A673 (cell line): ENCODE data around the gene PGC.

Experiments
- EZH2 ChIP-seq: fragments of 200-600 bp; sonication (generic); IDR thresholded peaks from 2 replicates; pipeline ENCODE4 v1.6.1; 2017; ENCODE audit warnings: borderline replicate concordance, low read depth, mild to moderate bottlenecking, mixed read lengths, antibody characterized with exemption, low read length; ENCODE audit not compliant: poor library complexity, severe bottlenecking
- TF ChIP-seq, protein P1 (sequence below): fragments of 300-800, 200-600 bp; sonication (generic); conservative IDR thresholded peaks from 2 replicates; pipeline ENCODE4 v1.5.1; 2017; ENCODE audit warnings: low read depth, mild to moderate bottlenecking, antibody characterized with exemption, low read length, moderate library complexity, mixed read lengths

DNA sequence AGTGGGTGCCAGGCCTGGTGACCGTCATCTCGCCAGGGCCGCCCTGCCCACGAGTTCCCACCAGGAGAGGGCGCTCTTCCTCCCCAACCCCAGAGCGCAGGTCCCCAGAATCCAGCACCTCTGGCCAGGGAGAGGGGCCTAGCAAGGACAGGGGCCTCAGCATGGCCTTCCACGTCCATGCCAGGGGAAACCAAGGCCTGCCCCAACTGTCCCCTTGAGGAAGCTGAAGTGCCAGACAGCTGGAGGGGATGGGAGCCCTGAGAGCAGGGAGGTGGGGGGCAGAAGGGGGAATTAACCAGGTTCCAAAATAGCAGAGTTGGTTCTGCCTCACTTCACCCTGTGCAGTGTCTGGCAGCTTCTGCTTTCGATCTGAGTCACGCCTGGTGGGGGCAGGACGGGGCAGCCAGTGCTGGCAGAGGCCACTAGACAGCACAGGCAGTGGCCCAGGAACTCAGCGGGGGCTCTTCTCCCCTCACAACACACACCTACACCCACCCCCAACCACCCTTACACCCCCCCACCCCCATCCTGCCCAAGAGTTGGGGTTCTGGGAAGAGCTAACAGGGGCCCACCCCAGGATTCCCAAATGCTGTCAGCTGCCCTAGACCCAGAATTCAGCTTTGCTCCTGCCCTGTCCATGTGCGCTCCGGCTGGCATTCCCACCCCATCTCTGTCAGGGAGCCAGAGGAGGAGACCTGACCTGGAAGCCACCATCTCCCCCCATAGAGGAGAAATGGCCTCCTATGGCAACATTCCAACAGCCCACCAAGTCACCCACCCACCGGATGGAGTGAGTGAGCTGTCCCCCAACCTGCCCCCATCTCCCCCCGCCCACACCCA lies 41.0 kb downstream of the PGC start:
- TF ChIP-seq, protein P1, sequence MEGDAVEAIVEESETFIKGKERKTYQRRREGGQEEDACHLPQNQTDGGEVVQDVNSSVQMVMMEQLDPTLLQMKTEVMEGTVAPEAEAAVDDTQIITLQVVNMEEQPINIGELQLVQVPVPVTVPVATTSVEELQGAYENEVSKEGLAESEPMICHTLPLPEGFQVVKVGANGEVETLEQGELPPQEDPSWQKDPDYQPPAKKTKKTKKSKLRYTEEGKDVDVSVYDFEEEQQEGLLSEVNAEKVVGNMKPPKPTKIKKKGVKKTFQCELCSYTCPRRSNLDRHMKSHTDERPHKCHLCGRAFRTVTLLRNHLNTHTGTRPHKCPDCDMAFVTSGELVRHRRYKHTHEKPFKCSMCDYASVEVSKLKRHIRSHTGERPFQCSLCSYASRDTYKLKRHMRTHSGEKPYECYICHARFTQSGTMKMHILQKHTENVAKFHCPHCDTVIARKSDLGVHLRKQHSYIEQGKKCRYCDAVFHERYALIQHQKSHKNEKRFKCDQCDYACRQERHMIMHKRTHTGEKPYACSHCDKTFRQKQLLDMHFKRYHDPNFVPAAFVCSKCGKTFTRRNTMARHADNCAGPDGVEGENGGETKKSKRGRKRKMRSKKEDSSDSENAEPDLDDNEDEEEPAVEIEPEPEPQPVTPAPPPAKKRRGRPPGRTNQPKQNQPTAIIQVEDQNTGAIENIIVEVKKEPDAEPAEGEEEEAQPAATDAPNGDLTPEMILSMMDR = peak; percentile 79
- TF ChIP-seq EZH2 = no peak
